Upper lobe of right lung (tissue), 1 donor: Measurements from ENCODE around the gene PUM2. TPM values are rescaled to one million over a fixed set of nuclear protein-coding genes. Genes with fewer than 3 reads are reported as not detected.
"Not testable (repeated sequence)": the region's sequence is repeated elsewhere in the genome, so short reads cannot be mapped to it uniquely, and the experiment has no call there.

Experiments
- ATAC-seq: fragments of 200-7000 bp; cut with Tn5 transposase; one replicate; pipeline ENCODE4 v1.9.1; 2020; ENCODE audit warnings: mild to moderate bottlenecking, moderate library complexity
- DNase-seq: peaks from one replicate; pipeline ENCODE4 v3.0.0-alpha.2; 2020
- H3K27ac ChIP-seq: fragments of 200-600 bp; one replicate; pipeline ENCODE4 v1.8.0; 2022
- H3K27me3 ChIP-seq: fragments of 200-600 bp; one replicate; pipeline ENCODE4 v1.8.0; 2022; ENCODE audit warnings: mild to moderate bottlenecking
- H3K36me3 ChIP-seq: fragments of 200-600 bp; one replicate; pipeline ENCODE4 v1.8.0; 2022
- H3K4me1 ChIP-seq: fragments of 200-600 bp; one replicate; pipeline ENCODE4 v1.8.0; 2022
- H3K4me3 ChIP-seq: fragments of 200-600 bp; one replicate; pipeline ENCODE4 v1.8.0; 2022; ENCODE audit warnings: mild to moderate bottlenecking
- H3K9me3 ChIP-seq: fragments of 200-600 bp; one replicate; pipeline ENCODE4 v1.8.0; 2022
- intact Hi-C: fragments of 100-400 bp; cut with DNase I; formaldehyde crosslinking; loops from one replicate; pipeline ENCODE4 v1.11.0; 2022
- total RNA-seq: library from RNA; stranded (reverse); fragmentation: NEBNext Ultra II Directional; extraction: Animal tissue kit (Norgen Biotek cat#: 25700); gene quantifications from one replicate; pipeline ENCODE4 v1.2.1, GENCODE V29; 2021
- TF ChIP-seq, protein P1 (sequence below): fragments of 200-600 bp; IDR thresholded peaks from one replicate; pipeline ENCODE4 v1.8.0; 2022; ENCODE audit warnings: antibody characterized with exemption
- donor health status: DM: no; HTN: yes; CAD: no; lungs with severe emphysema.

Gene PUM2
- total RNA-seq, 1 donor from 2014 or later, result 116 TPM

DNA sequence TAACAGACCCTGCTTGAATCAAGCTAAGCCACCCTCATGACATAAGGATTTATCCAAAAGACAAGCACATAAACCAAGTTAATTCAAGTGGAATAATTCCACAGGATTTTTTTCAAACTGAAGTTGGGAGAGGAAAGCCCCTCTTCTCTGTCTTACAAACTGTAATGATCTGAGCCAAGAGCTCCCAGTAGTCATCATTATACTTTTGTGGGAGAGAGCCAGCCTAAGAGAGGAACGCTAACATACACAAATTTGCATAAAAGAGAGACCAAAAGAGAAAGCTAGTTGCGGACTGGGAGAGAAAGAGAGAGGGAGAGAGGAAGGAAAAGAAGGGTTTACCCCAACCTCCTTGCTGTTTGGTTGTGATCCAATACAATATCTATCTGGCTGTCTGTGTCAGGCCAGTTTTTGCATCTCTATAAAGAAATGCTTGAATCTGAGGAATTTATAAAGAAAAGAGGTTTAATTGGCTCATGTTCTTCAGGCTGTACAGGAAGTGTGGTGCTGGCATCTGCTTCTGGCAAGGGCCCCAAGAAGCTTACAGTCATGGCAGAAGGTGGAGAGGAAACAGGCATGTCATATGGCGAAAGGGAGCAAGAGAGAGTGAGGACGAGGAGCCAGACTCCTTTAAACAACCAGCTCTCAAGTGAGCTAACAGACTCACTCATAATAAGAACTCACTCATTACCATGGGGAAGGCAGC, 20.8 kb upstream of the PUM2 start:
- Histone ChIP-seq H3K4me1 (no peaks in the 10 kb centered on the region), H3K36me3 (no peaks in the 10 kb centered on the region), H3K9me3 (no peaks in the 10 kb centered on the region), H3K4me3 (no peak overlapping the region), H3K27me3 (no peaks in the 10 kb centered on the region), H3K27ac (no peak overlapping the region)
- DNase-seq, result no peak
- TF ChIP-seq, protein P1, sequence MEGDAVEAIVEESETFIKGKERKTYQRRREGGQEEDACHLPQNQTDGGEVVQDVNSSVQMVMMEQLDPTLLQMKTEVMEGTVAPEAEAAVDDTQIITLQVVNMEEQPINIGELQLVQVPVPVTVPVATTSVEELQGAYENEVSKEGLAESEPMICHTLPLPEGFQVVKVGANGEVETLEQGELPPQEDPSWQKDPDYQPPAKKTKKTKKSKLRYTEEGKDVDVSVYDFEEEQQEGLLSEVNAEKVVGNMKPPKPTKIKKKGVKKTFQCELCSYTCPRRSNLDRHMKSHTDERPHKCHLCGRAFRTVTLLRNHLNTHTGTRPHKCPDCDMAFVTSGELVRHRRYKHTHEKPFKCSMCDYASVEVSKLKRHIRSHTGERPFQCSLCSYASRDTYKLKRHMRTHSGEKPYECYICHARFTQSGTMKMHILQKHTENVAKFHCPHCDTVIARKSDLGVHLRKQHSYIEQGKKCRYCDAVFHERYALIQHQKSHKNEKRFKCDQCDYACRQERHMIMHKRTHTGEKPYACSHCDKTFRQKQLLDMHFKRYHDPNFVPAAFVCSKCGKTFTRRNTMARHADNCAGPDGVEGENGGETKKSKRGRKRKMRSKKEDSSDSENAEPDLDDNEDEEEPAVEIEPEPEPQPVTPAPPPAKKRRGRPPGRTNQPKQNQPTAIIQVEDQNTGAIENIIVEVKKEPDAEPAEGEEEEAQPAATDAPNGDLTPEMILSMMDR, result no peak
- intact Hi-C loops, result no loop called here
- no peak for ATAC-seq

DNA sequence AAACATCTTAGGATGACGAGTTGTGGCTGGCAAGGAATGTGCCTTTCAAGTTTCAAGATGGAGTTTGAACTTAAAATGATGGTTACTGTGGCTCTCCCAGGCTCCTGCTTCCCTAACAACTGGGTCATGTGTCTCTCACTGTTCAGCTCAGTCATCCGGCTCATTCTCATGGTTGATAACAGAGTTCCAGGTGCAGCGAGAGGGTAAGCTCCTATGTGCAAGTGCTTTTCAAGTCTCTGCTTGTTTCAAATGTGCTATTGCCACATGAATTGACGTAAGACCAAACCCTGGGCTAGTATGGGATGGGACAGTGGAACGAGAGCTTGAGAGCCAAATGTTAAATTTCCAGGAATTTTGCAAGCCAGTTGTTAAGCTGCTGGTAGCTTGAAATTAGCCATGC, 19.5 kb upstream of the PUM2 start:
- TF ChIP-seq, protein P1, result no peak
- Histone ChIP-seq H3K36me3 (no peaks in the 10 kb centered on the region), H3K9me3 (no peaks in the 10 kb centered on the region), H3K4me1 (no peaks in the 10 kb centered on the region), H3K27ac (no peak overlapping the region), H3K4me3 (no peak overlapping the region), H3K27me3 (no peaks in the 10 kb centered on the region)
- ATAC-seq (peak; percentile 77), DNase-seq (no peak)
- intact Hi-C loops, result no loop called here

DNA sequence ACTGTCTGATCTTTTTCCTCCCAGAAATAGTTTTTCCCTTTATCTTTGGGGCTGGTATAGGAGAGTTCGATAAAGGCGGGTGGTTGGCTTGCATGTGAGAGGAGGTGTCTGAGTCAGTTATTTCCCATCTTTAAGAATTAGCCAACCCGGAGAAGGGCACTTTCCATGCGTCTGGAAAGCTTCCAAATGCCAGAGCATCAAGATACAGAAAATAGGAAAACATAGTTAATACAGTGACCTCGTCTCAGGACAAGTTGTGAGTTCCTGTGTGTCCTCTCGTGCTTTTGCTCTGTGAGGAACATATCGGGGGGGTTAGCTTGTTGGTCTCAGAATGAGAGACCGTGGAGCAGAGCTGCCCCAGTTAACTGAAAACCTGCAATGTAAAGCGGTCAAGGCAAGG, 18.7 kb upstream of the PUM2 start:
- Histone ChIP-seq H3K4me3 (no peak overlapping the region), H3K4me1 (no peaks in the 10 kb centered on the region), H3K36me3 (no peaks in the 10 kb centered on the region), H3K27me3 (no peaks in the 10 kb centered on the region), H3K9me3 (no peaks in the 10 kb centered on the region), H3K27ac (no peak overlapping the region)
- TF ChIP-seq, protein P1, result no peak
- ATAC-seq, result no peak
- intact Hi-C loops, result no loop called here
- no peak for DNase-seq

DNA sequence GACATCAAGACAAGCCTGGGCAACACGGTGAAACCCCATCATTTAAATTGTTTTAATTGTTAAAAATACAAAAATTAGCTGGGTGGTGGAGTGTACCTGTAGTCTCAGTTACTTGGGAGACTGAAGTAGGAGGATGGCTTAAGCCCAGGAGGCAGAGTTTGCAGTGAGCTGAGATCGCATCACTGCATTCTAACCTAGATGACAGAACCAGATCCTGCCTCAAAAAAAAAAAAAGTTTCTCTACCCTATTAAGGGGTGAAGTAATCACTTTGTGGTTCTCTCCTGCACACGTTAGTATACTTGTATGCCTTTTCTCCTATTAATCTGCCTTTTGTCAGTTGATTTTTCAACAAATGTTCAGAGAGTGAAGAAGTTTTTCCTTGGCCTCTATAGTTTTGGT, 18.1 kb upstream of the PUM2 start:
- ATAC-seq (no peak), DNase-seq (no peak)
- no peaks in the 10 kb centered on the region for H3K4me1 ChIP-seq
- TF ChIP-seq, protein P1, result no peak
- no peaks in the 10 kb centered on the region for H3K27me3 ChIP-seq
- H3K4me3 ChIP-seq, result no peak overlapping the region
- intact Hi-C loops, result no loop called here
- no peak overlapping the region for H3K27ac ChIP-seq
- H3K36me3 ChIP-seq, result no peaks in the 10 kb centered on the region
- H3K9me3 ChIP-seq, result no peaks in the 10 kb centered on the region

DNA sequence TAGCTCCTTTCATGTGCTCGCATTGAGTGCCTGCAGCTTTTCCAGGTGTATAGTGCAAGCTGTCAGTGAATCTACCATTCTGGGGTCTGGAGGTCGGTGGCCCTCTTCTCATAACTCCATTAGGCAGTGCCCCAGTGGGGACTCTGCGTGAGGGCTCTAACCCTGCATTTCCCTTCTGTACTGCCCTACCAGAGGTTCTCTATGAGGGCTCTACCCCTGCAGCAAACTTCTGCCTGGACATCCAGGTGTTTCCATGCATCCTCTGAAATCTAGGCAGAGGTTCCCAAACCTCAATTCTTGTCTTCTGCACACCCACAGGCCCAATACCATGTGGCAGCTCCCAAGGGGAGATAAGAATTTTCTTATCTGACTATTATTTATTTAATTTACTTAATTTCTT, 17.3 kb upstream of the PUM2 start:
- H3K4me3 ChIP-seq, ATAC-seq, H3K36me3 ChIP-seq, H3K27me3 ChIP-seq, H3K27ac ChIP-seq, H3K9me3 ChIP-seq, DNase-seq, intact Hi-C loops, H3K4me1 ChIP-seq: not testable (repeated sequence)

DNA sequence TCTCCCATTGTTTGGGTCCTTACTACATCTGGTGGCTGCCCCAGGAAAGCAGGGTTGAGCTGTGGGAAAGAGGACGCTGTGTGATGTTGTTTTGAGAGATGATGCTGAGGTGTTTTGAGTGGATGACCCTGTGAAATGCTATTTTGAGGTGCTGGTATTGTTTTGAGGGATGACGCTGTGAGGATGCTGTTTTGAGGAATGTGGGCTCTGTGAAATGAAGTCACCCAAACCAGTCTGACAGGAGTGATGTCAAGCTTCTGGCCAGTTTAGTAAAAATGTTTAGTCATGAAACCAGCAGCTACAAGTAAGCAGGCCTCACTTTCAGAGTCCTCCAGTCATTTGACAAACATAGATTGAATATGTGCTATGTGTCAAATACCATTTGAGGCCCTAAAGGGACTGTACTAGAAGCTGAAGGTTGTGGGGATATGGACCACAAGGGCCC, 16.1 kb upstream of the PUM2 start:
- Histone ChIP-seq H3K9me3 (no peaks in the 10 kb centered on the region), H3K4me1 (no peaks in the 10 kb centered on the region), H3K4me3 (no peak overlapping the region), H3K27me3 (no peaks in the 10 kb centered on the region), H3K36me3 (no peaks in the 10 kb centered on the region), H3K27ac (no peak overlapping the region)
- DNase-seq, result no peak
- intact Hi-C loops, result no loop called here
- TF ChIP-seq, protein P1, result no peak
- ATAC-seq, result no peak
